ENCODE results near the gene CABCOCO1. TPM values are rescaled to one million over a fixed set of nuclear protein-coding genes. Genes with fewer than 3 reads are reported as not detected.

The CABCOCO1 gene
- total and polyA plus RNA-seq, 9 of the 15 experiments (the other 6 are each of a cell fraction or from before 2014, with no cell fraction given): 0.04 TPM; not detected in 8

- TF ChIP-seq AFF4 (CRISPR knock-in tag; IDR thresholded peaks at IDR 0.05): no peak
- no peak for TF ChIP-seq GTF3C2 (IDR thresholded peaks at IDR 0.05; ENCODE audit: borderline replicate concordance, extremely low read depth, insufficient read length)
- TF ChIP-seq PTTG1 (tag; IDR thresholded peaks at IDR 0.05; ENCODE audit: low read depth): peak; percentile 44; the same call in 1 of the 2 replicates
- no peak for TF ChIP-seq HMBOX1 (IDR thresholded peaks at IDR 0.05)
- TF ChIP-seq SP1 (CRISPR knock-in tag; IDR thresholded peaks at IDR 0.05): no peak
- peak; percentile 73 for TF ChIP-seq ZNF766 (CRISPR knock-in tag; conservative IDR thresholded peaks at IDR 0.05)
- TF ChIP-seq ZNF212 (CRISPR knock-in tag; IDR thresholded peaks at IDR 0.05): 0 out of 2 replicates have a peak, but pooled peaks have one; percentile 75
- peak; percentile 65 for TF ChIP-seq DIDO1 (tag; IDR thresholded peaks at IDR 0.05; ENCODE audit: low read depth)
- no peak for TF ChIP-seq ZC3H8 (IDR thresholded peaks at IDR 0.05)
- no peak for TF ChIP-seq FOXO4 (CRISPR knock-in tag; IDR thresholded peaks at IDR 0.05)
- TF ChIP-seq ZNF79 (CRISPR knock-in tag; IDR thresholded peaks at IDR 0.05; ENCODE audit: low read depth): peak; percentile 75
- TF ChIP-seq NELFE (IDR thresholded peaks at IDR 0.05; ENCODE audit: insufficient read depth, insufficient read length): no peak
- TF ChIP-seq NCOA2 (IDR thresholded peaks at IDR 0.05; ENCODE audit: partially characterized antibody in 2 of 2): no peak
- TF ChIP-seq HDAC1 (IDR thresholded peaks at IDR 0.05): no peak
- TF ChIP-seq CTCFL (IDR thresholded peaks at IDR 0.05; ENCODE audit: borderline replicate concordance, insufficient read depth, low read depth, low read length, poor library complexity, severe bottlenecking): no peak
Observed at GRCh38 chr10:61655335-61655851, 7.3 kb upstream of the CABCOCO1 start (continued).

All from K562 (cell line).